Stimulated activated CD8-positive, alpha-beta memory T cell treated with anti-CD3 and anti-CD28 coated beads, Interleukin-4, amount 100 ng/mL, for 1 hour (primary cell): ENCODE measurements around the gene ENGASE.

Source experiments
- DNase-seq, 2 donors: peaks; one replicate each; pipeline ENCODE4 v3.0.0-alpha.2; 2020; ENCODE audit warnings: low read depth in 2 of 2, low spot score in 1 of 2

The ENGASE gene

GRCh38 chr17:79111097-79111496 is 36.5 kb downstream of the ENGASE start:
- DNase-seq, result no peak

GRCh38 chr17:79112471-79112870 is 37.8 kb downstream of the ENGASE start:
- DNase-seq, result no peak

- DNase-seq, result no peak
Observed at GRCh38 chr17:79113699-79114457, 39.3 kb downstream of the ENGASE start.

- no peak for DNase-seq
Observed at GRCh38 chr17:79114458-79115301, 40.1 kb downstream of the ENGASE start.

GRCh38 chr17:79115487-79115886 is 40.9 kb downstream of the ENGASE start:
- no peak for DNase-seq

- DNase-seq, result no peak
Observed at GRCh38 chr17:79116575-79117368, 42.1 kb downstream of the ENGASE start.

GRCh38 chr17:79117905-79118487 is 43.4 kb downstream of the ENGASE start:
- no peak for DNase-seq

GRCh38 chr17:79118924-79119323 is 44.3 kb downstream of the ENGASE start:
- no peak for DNase-seq

GRCh38 chr17:79120259-79120658 is 45.6 kb downstream of the ENGASE start:
- no peak for DNase-seq

- no peak for DNase-seq
Observed at GRCh38 chr17:79123988-79124387, 49.4 kb downstream of the ENGASE start.

- DNase-seq, result no peak
Observed at GRCh38 chr17:79124513-79125209, 50.0 kb downstream of the ENGASE start.

GRCh38 chr17:79125503-79125902 is 50.9 kb downstream of the ENGASE start:
- no peak for DNase-seq

GRCh38 chr17:79126139-79126538 is 51.5 kb downstream of the ENGASE start:
- no peak for DNase-seq

- no peak for DNase-seq
Observed at GRCh38 chr17:79127534-79128135, 53.0 kb downstream of the ENGASE start.

- DNase-seq, result no peak
Observed at GRCh38 chr17:79129523-79129922, 54.9 kb downstream of the ENGASE start.

- no peak for DNase-seq
Observed at GRCh38 chr17:79130536-79131273, 56.1 kb downstream of the ENGASE start.

- DNase-seq, result no peak
Observed at GRCh38 chr17:79131274-79131635, 56.6 kb downstream of the ENGASE start.

GRCh38 chr17:79131701-79132100 is 57.1 kb downstream of the ENGASE start:
- no peak for DNase-seq

GRCh38 chr17:79132271-79133064 is 57.8 kb downstream of the ENGASE start:
- no peak for DNase-seq
